Measurements from ENCODE around the gene TGFB1I1. TPM values are rescaled to one million over a fixed set of nuclear protein-coding genes. Genes with fewer than 3 reads are reported as not detected.

The TGFB1I1 gene
- total RNA-seq, 1 experiment from 2014 or later, result 8.7 TPM

DNA sequence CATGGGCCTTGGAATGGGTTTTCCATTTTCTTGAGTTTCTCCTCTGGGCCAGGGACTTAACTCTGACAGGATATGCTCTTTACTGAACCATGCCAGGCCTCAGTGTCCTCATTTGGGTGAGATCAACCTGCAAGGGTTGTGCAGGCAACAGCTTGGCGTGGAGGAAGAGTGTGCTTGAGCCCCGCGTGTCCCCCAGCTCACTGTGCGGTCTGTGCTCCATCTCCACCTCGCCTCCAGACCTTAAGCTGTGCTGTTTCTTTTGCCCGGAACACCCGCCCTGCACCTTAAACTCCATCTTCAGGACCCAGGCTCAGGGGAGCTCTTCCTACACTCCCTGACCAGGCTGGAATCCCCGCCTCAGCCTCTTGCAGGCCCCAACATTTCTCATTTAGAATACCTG lies 26.5 kb downstream of the TGFB1I1 start (continued):
- TF ChIP-seq, protein P1, sequence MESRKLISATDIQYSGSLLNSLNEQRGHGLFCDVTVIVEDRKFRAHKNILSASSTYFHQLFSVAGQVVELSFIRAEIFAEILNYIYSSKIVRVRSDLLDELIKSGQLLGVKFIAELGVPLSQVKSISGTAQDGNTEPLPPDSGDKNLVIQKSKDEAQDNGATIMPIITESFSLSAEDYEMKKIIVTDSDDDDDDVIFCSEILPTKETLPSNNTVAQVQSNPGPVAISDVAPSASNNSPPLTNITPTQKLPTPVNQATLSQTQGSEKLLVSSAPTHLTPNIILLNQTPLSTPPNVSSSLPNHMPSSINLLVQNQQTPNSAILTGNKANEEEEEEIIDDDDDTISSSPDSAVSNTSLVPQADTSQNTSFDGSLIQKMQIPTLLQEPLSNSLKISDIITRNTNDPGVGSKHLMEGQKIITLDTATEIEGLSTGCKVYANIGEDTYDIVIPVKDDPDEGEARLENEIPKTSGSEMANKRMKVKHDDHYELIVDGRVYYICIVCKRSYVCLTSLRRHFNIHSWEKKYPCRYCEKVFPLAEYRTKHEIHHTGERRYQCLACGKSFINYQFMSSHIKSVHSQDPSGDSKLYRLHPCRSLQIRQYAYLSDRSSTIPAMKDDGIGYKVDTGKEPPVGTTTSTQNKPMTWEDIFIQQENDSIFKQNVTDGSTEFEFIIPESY (IDR thresholded peaks at IDR 0.05; ENCODE audit: extremely low read depth, insufficient replicate concordance, low read length), result no peak
- no peak for TF ChIP-seq SIN3A (IDR thresholded peaks at IDR 0.05; ENCODE audit: low read depth)

DNA sequence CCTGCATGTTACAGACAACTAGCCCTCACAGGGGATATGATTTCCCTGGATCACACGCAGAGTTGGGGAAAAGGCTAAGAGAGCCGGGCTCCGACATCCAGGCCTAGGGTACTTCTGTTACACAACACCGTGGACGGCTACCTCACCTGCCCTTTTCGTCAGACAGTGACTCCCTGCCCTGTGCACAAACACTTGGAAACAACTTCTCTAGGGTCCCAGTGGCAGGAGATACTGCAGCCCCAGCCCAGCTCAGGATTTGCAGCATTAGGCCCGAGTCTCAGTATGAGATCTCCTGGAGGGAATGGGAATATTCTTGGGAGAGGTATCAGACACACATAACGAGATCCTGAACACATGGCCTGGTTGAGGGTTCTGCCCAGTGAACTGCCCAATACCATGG lies 28.0 kb downstream of the TGFB1I1 start:
- RAD21 ChIA-PET (ENCODE audit: low non-redundant PET in 1 of 2, low total read pairs in 2 of 2, uncharacterized antibody in 2 of 2, unreplicated experiment in 2 of 2), result no interaction called here
- DNase-seq (ENCODE audit: low read depth, low spot score), result no peak
- intact Hi-C loops (cut with micrococcal nuclease), result loop anchor here (10.0 kb wide), 1 partner anchor 375 kb away; the partner anchor contains the start of gene ZNF267
- TF ChIP-seq, protein P2, sequence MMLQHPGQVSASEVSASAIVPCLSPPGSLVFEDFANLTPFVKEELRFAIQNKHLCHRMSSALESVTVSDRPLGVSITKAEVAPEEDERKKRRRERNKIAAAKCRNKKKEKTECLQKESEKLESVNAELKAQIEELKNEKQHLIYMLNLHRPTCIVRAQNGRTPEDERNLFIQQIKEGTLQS (IDR thresholded peaks at IDR 0.05), result no peak
- TF ChIP-seq CBX3 (IDR thresholded peaks at IDR 0.05; ENCODE audit: low read depth), result no peak
- no peak for TF ChIP-seq JUND (IDR thresholded peaks at IDR 0.05)
- TF ChIP-seq SP1 (IDR thresholded peaks at IDR 0.05; ENCODE audit: low read depth), result no peak
- no peak for TF ChIP-seq RAD21 (IDR thresholded peaks at IDR 0.05; ENCODE audit: low read depth)
- TF ChIP-seq ZNF274 (IDR thresholded peaks at IDR 0.05; ENCODE audit: low read depth, low read length), result no peak
- no peak for TF ChIP-seq YY1 (IDR thresholded peaks at IDR 0.05; ENCODE audit: extremely low read depth, insufficient replicate concordance, low read depth, low read length)
- TF ChIP-seq SRF (IDR thresholded peaks at IDR 0.05; ENCODE audit: low read depth), result no peak
- no peak for TF ChIP-seq EZH2 (IDR thresholded peaks at IDR 0.05)
- TF ChIP-seq, protein P3, sequence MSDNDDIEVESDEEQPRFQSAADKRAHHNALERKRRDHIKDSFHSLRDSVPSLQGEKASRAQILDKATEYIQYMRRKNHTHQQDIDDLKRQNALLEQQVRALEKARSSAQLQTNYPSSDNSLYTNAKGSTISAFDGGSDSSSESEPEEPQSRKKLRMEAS (IDR thresholded peaks at IDR 0.05), result no peak
- TF ChIP-seq TCF7L2 (IDR thresholded peaks at IDR 0.05; ENCODE audit: borderline replicate concordance, extremely low read depth, insufficient read depth, insufficient read length), result no peak
- TF ChIP-seq POLR2A (IDR thresholded peaks at IDR 0.05; ENCODE audit: borderline replicate concordance, extremely low read depth, insufficient read depth, insufficient read length), result no peak
- TF ChIP-seq FOSL1 (IDR thresholded peaks at IDR 0.05; ENCODE audit: low read depth), result no peak
- no peaks in the 10 kb centered on the region for H3K9me3 ChIP-seq (ENCODE audit: control insufficient read depth in 1 of 2, insufficient read depth in 1 of 2, low read depth in 1 of 2, low read length in 2 of 2)
- no peak overlapping the region for H2AFZ ChIP-seq (ENCODE audit: low read depth, low read length, poor library complexity, severe bottlenecking)
- H3K4me1 ChIP-seq (ENCODE audit: control insufficient read depth in 1 of 2, insufficient read depth in 2 of 2, low read length in 2 of 2), result no peaks in the 10 kb centered on the region
- H3K4me3 ChIP-seq (replicated peaks in 1 of 2; ENCODE audit: low read depth in 1 of 2, low read length in 2 of 2), result no peak overlapping the region
- POLR2A ChIA-PET, result no interaction called here
- no TSS peak for BruUV-seq (replicated peaks)
- H3K9me2 ChIP-seq (ENCODE audit: insufficient read depth), result no peaks in the 10 kb centered on the region
- no peak overlapping the region for H3K27ac ChIP-seq (ENCODE audit: low read depth, low read length)
- CTCF ChIA-PET, result no interaction called here
- H3K9ac ChIP-seq (ENCODE audit: low read length), result no peak overlapping the region
- no peaks in the 10 kb centered on the region for H3K79me2 ChIP-seq (ENCODE audit: insufficient read depth, low read length)
- H3K4me2 ChIP-seq (ENCODE audit: low read length), result no peak overlapping the region
- H3K36me3 ChIP-seq (ENCODE audit: control insufficient read depth in 1 of 2, insufficient read depth in 2 of 2, low read length in 2 of 2), result peaks cover 3 to 5% of the 10 kb centered on the region in 2 experiments; a peak in 3 of 4 replicates
- H4K20me1 ChIP-seq (ENCODE audit: insufficient read depth), result no peaks in the 10 kb centered on the region
- no peaks in the 10 kb centered on the region for H3K27me3 ChIP-seq (ENCODE audit: insufficient read depth, low read length)
- no peak for ATAC-seq

Data from HCT116 (cell line).